Heart left ventricle (tissue), 13 donors: Measurements from ENCODE around the gene CCDC33.

Experiments used
- POLR2A ChIP-seq, 2 donors: fragments of 450-650 bp; IDR thresholded peaks; one replicate each; pipeline ENCODE4 v1.6.1; 2017; ENCODE audit warnings: antibody characterized with exemption in 2 of 2, mild to moderate bottlenecking in 2 of 2, moderate library complexity in 2 of 2
- TF ChIP-seq, protein P1 (sequence below), 12 donors: fragments of 200-600 bp; sonication (generic) in 4 of 12; IDR thresholded peaks; one replicate each; pipeline versions ENCODE4 v1.5.0 to v1.8.0; 2018 to 2022; ENCODE audit warnings: antibody characterized with exemption in 12 of 12, mild to moderate bottlenecking in 5 of 12
- donor health status: ischemic (EF 13 %, LVEDD 7.1; RV severe dilation, severe dysfunction).
- donor health status: DM: no; HTN: yes; CAD: no.
- donor health status: DM: no; HTN: no; CAD: no.
- donor health status: ischemic (EF 25% LVEDD 6.9; RV normal size, moderate dysfunction).
- donor health status: ischemic (EF 25% LVEDD 5.7; RV mildly dilated, moderate dysfunction).
- donor health status: ischemic (EF 35%, LVEDD 5.7; RV mildly dilated, moderate dysfunction).
- donor health status: nonischemic (EF 11% LVEDD 7.7; RV severe dilation, severe dysfunction).
- donor health status: DM: yes; HTN: yes; CAD: no.
- donor health status: PGD.
- donor health status: ischemic (EF 29% LVEDD 5.4; RV normal size, mild dysfunction).
- donor health status: nonischemic (EF 23%, LVEDD 6.1; RV moderate dilation, normal function).

DNA sequence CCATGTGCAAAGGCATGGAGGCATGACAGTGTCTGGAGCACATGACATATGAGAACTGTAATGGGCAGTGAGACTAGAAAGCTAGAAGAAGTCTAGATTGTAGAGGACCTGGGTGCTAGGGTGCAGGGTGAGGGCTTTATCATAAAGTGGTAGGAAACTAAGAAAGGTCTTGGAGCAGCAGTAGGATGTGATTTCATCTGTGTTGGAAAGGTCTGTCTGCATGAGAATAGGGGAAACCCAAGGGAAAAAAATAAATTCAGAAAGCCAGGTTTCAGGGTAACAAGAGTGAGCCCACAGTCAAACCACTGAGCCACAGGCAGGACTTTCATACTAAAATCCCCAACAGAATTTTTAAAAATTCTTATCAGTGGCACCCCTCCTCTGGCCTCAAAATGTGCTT is 54.5 kb downstream of the CCDC33 start:
- no peak for TF ChIP-seq POLR2A (IDR thresholded peaks at IDR 0.05)
- TF ChIP-seq, protein P1, sequence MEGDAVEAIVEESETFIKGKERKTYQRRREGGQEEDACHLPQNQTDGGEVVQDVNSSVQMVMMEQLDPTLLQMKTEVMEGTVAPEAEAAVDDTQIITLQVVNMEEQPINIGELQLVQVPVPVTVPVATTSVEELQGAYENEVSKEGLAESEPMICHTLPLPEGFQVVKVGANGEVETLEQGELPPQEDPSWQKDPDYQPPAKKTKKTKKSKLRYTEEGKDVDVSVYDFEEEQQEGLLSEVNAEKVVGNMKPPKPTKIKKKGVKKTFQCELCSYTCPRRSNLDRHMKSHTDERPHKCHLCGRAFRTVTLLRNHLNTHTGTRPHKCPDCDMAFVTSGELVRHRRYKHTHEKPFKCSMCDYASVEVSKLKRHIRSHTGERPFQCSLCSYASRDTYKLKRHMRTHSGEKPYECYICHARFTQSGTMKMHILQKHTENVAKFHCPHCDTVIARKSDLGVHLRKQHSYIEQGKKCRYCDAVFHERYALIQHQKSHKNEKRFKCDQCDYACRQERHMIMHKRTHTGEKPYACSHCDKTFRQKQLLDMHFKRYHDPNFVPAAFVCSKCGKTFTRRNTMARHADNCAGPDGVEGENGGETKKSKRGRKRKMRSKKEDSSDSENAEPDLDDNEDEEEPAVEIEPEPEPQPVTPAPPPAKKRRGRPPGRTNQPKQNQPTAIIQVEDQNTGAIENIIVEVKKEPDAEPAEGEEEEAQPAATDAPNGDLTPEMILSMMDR (IDR thresholded peaks at IDR 0.05): no peak
